Measurements from ENCODE around the gene CD247.

The CD247 gene

DNA sequence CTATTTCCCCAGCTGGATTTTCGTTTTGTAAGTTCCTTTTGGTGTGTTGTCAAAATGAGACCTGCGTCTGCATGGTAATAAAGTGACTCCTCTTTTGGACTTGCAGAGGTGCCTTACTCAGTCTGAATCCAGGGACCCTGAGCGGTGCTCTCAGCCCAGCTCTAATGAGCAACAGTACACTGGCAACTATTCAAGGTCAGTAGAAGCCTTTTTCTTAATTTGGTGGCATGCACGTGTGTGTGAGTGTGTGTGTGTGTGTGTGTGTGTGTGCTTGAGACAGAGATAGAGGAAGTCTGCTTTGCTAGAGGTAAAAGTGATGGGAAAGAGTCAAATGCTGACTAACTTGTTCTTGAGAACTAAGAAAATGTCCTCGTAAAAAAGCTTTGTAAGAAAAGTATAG, 105.4 kb downstream of the CD247 start:
- no peak for DNase-seq (ENCODE audit: extremely low read depth, low read depth)
- TF ChIP-seq, protein P1, sequence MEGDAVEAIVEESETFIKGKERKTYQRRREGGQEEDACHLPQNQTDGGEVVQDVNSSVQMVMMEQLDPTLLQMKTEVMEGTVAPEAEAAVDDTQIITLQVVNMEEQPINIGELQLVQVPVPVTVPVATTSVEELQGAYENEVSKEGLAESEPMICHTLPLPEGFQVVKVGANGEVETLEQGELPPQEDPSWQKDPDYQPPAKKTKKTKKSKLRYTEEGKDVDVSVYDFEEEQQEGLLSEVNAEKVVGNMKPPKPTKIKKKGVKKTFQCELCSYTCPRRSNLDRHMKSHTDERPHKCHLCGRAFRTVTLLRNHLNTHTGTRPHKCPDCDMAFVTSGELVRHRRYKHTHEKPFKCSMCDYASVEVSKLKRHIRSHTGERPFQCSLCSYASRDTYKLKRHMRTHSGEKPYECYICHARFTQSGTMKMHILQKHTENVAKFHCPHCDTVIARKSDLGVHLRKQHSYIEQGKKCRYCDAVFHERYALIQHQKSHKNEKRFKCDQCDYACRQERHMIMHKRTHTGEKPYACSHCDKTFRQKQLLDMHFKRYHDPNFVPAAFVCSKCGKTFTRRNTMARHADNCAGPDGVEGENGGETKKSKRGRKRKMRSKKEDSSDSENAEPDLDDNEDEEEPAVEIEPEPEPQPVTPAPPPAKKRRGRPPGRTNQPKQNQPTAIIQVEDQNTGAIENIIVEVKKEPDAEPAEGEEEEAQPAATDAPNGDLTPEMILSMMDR (IDR thresholded peaks at IDR 0.05; ENCODE audit: low read depth, low read length, missing control alignments) = no peak
- H3K4me3 ChIP-seq (replicated peaks; ENCODE audit: low read depth, low read length) = no peak overlapping the region

DNA sequence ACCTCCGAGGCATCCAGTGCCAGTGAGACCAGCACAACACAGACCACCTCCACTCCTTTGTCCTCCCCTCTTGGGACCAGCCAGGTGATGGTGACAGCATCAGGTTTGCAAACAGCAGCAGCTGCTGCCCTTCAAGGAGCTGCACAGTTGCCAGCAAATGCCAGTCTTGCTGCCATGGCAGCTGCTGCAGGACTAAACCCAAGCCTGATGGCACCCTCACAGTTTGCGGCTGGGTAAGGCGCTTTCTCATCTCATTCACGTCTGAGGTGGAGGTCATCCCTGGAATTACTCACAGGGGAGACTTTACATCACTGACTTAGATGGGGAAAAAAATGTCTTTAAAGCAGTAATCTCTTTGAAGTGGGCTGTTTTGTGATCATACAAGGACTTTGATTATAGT, 106.3 kb downstream of the CD247 start:
- TF ChIP-seq, protein P1 (IDR thresholded peaks at IDR 0.05; ENCODE audit: low read depth, low read length, missing control alignments) = no peak
- H3K4me3 ChIP-seq (replicated peaks; ENCODE audit: low read depth, low read length) = no peak overlapping the region
- DNase-seq (ENCODE audit: extremely low read depth, low read depth) = no peak

DNA sequence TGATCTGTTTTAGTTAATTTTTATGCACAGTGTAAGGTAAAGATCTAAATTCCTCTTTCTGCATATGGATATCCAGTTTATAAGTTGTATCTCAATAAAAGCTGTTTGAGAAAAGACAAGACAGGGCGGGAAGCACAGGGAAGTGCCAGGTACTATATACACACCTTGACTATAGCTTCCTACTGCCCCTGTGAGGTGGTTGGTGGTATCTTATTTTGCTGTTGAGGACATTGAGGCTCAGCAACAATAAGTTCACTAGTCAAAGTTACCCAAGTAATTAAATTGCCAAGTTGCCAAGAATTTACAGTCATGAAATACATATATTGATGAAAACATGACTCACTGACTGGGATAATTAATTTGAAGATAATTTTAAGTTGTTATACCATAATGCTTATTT, 109.1 kb downstream of the CD247 start:
- no peak overlapping the region for H3K4me3 ChIP-seq (replicated peaks; ENCODE audit: low read depth, low read length)
- no peak for DNase-seq (ENCODE audit: extremely low read depth, low read depth)
- TF ChIP-seq, protein P1 (IDR thresholded peaks at IDR 0.05; ENCODE audit: low read depth, low read length, missing control alignments) = no peak

DNA sequence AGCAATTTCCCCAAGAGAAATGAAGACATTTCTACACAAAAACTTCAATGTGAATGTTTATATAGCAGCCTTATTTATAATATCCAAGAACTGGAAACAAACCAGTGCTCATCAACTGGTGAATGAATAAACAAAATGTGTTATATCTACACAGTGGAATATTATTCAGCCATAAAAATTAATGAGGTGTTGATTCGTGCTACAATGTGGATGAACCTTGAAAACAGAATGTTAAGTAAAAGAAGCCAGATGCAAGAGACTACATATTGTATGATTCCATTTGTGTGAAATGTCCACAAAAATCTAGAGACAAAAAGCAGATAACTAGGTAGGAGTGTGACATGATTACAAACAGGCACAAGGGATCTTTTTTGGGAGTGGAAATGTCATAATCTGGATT, 110.0 kb downstream of the CD247 start:
- DNase-seq (ENCODE audit: extremely low read depth, low read depth) = no peak
- H3K4me3 ChIP-seq (replicated peaks; ENCODE audit: low read depth, low read length) = no peak overlapping the region
- TF ChIP-seq, protein P1 (IDR thresholded peaks at IDR 0.05; ENCODE audit: low read depth, low read length, missing control alignments) = no peak

DNA sequence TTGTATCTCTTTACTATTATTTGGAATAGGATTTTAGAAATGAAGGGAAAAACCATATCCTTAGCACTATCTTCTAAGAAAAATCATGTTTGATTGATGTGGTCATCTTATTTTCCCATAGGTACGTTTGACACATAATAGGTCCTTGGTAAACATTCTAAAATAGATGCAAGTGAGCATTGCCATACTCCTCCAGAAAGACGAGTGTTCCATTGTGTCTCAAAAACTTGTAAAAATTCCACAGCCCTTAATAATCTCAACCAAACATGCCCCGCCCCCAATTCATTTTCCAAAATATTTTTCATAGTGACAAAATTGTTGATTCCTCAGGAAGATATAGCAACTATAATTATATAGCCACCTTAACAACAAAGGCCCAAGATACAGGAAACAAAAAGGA, 113.4 kb downstream of the CD247 start:
- DNase-seq (ENCODE audit: extremely low read depth, low read depth) = no peak
- no peak overlapping the region for H3K4me3 ChIP-seq (replicated peaks; ENCODE audit: low read depth, low read length)
- TF ChIP-seq, protein P1 (IDR thresholded peaks at IDR 0.05; ENCODE audit: low read depth, low read length, missing control alignments) = no peak

DNA sequence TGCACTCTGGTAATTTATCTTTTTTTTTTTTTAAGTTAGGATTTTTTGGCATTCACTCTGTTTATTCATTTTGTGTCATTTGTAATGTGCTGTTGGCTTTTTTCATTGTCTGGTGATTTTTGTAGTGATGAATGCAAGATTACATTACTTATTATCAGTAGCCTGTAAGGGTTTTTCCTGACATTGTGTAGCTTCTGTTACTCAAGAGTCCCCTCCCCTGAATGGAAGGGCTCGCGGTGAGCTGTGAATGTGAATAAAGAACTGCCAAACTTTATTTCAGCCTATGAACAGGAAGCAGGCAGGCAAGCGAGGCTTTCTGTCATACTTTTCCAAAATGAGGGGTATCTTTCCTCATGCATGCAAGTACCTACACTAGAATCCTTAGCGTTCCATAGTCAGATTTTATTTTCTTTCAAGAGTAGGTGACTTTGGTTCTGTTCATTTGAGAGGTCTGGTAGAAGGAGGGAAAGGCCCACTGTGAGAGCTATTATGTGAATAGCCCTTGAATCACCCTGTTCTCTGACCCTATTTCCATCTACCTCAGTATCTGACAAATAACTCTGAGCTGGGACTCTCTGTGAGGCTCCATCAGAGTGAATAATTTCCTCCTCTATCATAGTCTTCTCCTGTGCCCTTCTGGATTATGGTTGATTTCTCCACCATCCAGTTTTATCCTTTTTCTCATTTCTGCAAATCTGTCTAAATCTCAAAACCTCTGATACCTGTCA, 114.0 kb downstream of the CD247 start:
- DNase-seq (ENCODE audit: extremely low read depth, low read depth) = no peak
- TF ChIP-seq, protein P1 (IDR thresholded peaks at IDR 0.05; ENCODE audit: low read depth, low read length, missing control alignments) = no peak
- no peak overlapping the region for H3K4me3 ChIP-seq (replicated peaks; ENCODE audit: low read depth, low read length)

Measured in HFF-Myc (cell line).